ENCODE results near the gene EIF4G2.
A peak's percentile ranks its signal among the peaks of the same experiment; 100 is the strongest.

Gene EIF4G2

GRCh38 chr11:10751581-10751940, 57.2 kb downstream of the EIF4G2 start:
- no peaks in the 10 kb centered on the region for H3K9me3 ChIP-seq (ENCODE audit: control insufficient read depth, low read length)
- peaks cover 26% of the 10 kb centered on the region for H3K36me3 ChIP-seq (ENCODE audit: control insufficient read depth, insufficient read depth, low read length)
- H3K4me1 ChIP-seq (ENCODE audit: control insufficient read depth, insufficient read depth, low read length, poor library complexity, severe bottlenecking) = no peaks in the 10 kb centered on the region
- H3K27ac ChIP-seq (ENCODE audit: low read depth, low read length, severe bottlenecking) = peak overlapping the region; percentile 91
- 2 to 3% methylated on average over 12 to 13 of the region's 14 CpGs for WGBS, 2 experiments (ENCODE audit: insufficient coverage in 2 of 2)
- H3K4me3 ChIP-seq (ENCODE audit: extremely low read depth, insufficient read depth, low read length, poor library complexity, severe bottlenecking) = peak overlapping the region; percentile 83

DNA sequence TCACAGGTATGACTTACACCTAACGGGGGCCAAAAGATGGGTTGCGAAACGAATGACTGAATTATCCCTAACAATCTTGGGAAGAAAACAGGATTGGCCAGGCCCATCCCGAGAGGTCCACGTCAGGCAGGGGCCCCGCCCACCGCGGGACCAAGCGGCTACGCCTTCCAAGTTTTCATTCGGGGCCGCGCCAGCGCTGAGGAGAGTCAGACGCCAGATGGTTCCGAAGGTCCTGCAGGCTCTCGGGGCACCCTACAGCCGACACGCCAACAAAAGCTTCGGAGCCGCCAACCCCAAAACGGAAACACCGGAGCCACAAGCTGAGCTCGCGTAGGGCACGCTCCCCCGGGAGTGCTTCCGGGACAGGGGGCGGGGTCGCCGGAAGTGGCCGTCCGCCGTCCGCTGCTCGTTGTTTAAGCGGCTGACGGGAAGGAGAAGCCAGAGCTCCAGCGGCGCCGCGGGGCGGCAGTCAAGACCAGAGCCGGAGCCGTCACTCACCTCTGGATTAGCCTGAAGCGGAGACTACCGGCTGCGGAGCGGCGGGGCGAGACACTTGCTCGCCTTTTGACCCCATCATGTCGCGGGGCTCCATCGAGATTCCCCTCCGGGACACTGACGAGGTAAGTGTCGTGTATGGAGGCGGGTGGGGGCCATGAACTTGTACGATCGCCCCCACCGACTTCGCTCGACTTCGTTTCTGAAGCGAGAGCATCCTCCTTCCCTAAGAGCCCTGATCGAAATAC, 57.7 kb downstream of the EIF4G2 start, which contains the start of gene CTR9:
CTR9 (plus strand) TSS at position 409 of the 743 bp plus-strand sequence; CDS start at position 576, 167 bp downstream.
- peak within 1 kb of the TSS; percentile 91 for H3K27ac ChIP-seq (ENCODE audit: low read depth, low read length, severe bottlenecking)
- peak within 1 kb of the TSS; percentile 83 for H3K4me3 ChIP-seq (ENCODE audit: extremely low read depth, insufficient read depth, low read length, poor library complexity, severe bottlenecking)
- H3K9me3 ChIP-seq (ENCODE audit: control insufficient read depth, low read length) = no peaks in the 10 kb centered on the region
- no peaks in the 10 kb centered on the region for H3K4me1 ChIP-seq (ENCODE audit: control insufficient read depth, insufficient read depth, low read length, poor library complexity, severe bottlenecking)
- H3K36me3 ChIP-seq (ENCODE audit: control insufficient read depth, insufficient read depth, low read length) = peaks cover 26% of the 10 kb centered on the region
- WGBS, 2 experiments (ENCODE audit: insufficient coverage in 2 of 2) = 0% methylated on average over 49 to 66 of the region's 67 CpGs

- 90 to 93% methylated on average over 1 to 2 of the region's 2 CpGs for WGBS, 2 experiments (ENCODE audit: insufficient coverage in 2 of 2)
- H3K27ac ChIP-seq (ENCODE audit: low read depth, low read length, severe bottlenecking) = no peak overlapping the region
- H3K4me3 ChIP-seq (ENCODE audit: extremely low read depth, insufficient read depth, low read length, poor library complexity, severe bottlenecking) = no peak overlapping the region
- no peaks in the 10 kb centered on the region for H3K4me1 ChIP-seq (ENCODE audit: control insufficient read depth, insufficient read depth, low read length, poor library complexity, severe bottlenecking)
- no peaks in the 10 kb centered on the region for H3K9me3 ChIP-seq (ENCODE audit: control insufficient read depth, low read length)
- peaks cover 11% of the 10 kb centered on the region for H3K36me3 ChIP-seq (ENCODE audit: control insufficient read depth, insufficient read depth, low read length)
These were observed 59.2 kb downstream of the EIF4G2 start for GRCh38 chr11:10749476-10749875.

DNA sequence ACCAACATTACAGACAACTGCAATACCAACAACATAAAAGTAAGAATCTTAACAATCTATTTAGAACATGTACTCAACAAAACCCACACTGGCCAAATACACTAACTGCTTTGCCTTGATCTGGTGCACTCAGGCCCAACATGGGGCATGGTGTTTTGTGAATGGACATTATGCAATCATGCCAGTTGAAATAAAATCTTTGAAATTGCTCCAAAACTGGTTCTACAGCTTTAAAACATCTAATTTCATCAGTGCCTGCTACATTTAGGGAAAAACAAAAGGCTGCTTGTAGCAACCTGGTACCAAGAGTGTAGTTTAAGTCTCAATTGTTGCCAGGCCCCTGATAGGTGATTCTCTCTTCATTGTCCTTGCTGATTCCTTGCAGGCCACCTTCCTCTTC, 61.0 kb downstream of the EIF4G2 start:
- H3K27ac ChIP-seq (ENCODE audit: low read depth, low read length, severe bottlenecking) = no peak overlapping the region
- H3K36me3 ChIP-seq (ENCODE audit: control insufficient read depth, insufficient read depth, low read length) = no peaks in the 10 kb centered on the region
- H3K4me1 ChIP-seq (ENCODE audit: control insufficient read depth, insufficient read depth, low read length, poor library complexity, severe bottlenecking) = peaks cover 1% of the 10 kb centered on the region
- no peak overlapping the region for H3K4me3 ChIP-seq (ENCODE audit: extremely low read depth, insufficient read depth, low read length, poor library complexity, severe bottlenecking)
- H3K9me3 ChIP-seq (ENCODE audit: control insufficient read depth, low read length) = no peaks in the 10 kb centered on the region
